Stimulated activated CD8-positive, alpha-beta memory T cell treated with anti-CD3 and anti-CD28 coated beads, Interleukin-12 subunit alpha, Interleukin-12 subunit beta, amount 100 ng/mL, for 24 hours (primary cell): ENCODE data around the gene MTMR3.
"Not testable (repeated sequence)": the region's sequence is repeated elsewhere in the genome, so short reads cannot be mapped to it uniquely, and the experiment has no call there.

Experiments used
- DNase-seq: peaks from one replicate; pipeline ENCODE4 v3.0.0-alpha.2; 2020; ENCODE audit errors: extremely low read depth

Gene MTMR3

DNA sequence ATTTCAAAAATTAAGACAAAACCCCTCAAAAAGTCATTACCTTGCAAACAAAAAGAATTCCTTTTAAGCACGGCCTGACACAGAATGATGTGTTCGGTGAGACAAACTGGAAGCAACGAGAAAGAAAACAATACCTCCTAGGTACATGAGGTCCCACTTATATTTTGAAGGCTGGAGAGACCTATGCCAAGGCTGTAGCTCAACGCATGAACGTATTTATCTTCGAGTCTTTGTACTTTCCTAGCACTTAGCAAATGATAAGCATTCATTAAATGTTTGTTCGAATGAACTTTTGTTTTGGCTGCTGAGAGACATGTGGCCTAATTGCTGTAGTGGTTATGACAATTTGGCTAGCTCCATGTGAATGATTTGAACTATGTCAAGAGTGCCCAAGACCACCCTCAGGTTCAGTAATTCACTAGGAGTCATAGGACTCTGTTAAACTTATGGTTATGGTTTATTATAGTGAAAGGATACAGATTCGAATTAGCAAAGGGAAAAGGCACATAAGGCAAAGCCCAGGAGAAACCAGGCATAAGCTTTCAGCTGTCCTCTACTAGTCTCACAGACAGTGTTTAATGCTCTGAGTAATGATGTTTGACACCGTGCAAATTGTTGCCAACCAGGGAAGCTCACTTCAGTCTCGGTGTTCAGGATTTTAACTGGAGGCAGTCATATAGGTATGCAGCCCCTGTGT is 171.2 kb downstream of the MTMR3 start:
- DNase-seq = no peak

DNA sequence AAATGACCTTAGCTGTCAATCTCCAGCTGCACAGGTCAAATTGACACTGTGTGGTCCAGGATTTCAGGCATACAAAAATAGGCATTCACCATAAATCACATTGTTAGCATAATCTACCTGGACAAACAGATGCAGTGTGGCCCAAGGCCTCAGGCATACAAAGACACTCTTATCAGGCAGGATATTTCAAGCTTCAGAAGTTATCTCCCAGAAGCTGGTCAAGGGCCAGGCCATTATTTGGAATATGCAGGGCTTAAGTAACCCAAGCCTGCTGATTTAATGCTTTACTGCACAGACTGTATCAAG is 171.7 kb downstream of the MTMR3 start:
- DNase-seq = no peak

DNA sequence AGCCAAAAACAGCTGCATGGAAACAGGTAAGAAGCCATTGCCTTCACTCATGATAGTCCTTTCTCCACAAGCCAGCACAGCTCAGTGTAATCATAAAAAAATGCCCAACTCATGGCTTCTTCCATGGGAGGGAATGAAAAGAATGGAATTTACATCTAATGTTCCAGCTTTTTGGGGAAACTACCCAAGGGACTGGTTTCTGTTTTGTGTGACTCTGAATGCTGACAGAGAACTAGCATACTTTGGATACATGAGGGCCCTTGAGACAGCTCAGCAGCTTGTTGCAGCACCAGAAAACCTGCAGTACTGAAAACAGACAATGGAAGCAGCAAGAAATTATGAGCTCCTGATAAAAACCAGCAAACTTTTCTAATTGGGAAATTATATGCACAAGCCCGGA is 173.0 kb downstream of the MTMR3 start:
- DNase-seq = no peak

- DNase-seq = no peak
Measured at GRCh38 chr22:30057375-30057774, 174.4 kb downstream of the MTMR3 start.

- not testable (repeated sequence) for DNase-seq
Measured at GRCh38 chr22:30059346-30060020, 176.5 kb downstream of the MTMR3 start.

- not testable (repeated sequence) for DNase-seq
Measured at GRCh38 chr22:30061094-30061493, 178.1 kb downstream of the MTMR3 start.

DNA sequence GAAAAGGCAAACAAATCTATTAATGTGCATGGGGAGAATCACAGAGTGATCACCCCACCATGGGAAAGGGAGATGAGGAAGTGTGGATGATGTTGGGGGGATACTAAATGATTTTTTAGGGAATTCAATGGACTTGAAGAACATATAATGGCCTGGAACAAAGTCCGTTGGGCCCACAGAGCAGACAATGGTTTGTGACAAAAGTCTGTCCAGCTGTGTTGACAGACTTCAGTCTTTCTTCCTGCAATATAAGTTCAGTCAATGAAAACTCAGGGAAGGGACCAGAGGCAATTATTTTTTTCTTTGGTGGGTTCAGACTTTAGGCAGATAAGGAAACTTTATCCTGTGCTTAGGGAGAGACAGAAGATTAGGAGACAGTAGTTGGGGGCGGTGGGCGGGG is 179.3 kb downstream of the MTMR3 start:
- no peak for DNase-seq

GRCh38 chr22:30062950-30063349 is 180.0 kb downstream of the MTMR3 start:
- no peak for DNase-seq

GRCh38 chr22:30064172-30064571 is 181.2 kb downstream of the MTMR3 start:
- no peak for DNase-seq

- DNase-seq = no peak
Measured at GRCh38 chr22:30073743-30074142, 190.8 kb downstream of the MTMR3 start.

DNA sequence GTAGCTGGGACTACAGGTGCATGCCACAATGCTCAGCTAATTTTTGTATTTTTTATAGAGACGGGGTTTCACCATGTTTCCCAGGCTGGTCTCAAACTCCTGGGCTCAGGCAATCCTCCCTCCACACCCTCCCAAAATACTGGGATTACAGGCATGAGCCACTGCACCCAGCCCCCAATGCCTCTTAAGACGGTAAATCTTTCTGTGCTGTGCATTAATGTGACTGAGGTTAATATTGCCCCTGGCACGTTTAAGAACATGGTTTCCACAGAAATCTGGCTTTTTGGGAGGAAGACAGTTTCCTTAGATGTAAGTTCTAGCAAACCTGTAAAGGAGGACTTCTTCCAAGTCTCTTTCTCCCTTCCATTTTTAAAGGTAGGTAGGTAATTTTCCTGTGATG is 191.2 kb downstream of the MTMR3 start:
- DNase-seq = no peak

DNA sequence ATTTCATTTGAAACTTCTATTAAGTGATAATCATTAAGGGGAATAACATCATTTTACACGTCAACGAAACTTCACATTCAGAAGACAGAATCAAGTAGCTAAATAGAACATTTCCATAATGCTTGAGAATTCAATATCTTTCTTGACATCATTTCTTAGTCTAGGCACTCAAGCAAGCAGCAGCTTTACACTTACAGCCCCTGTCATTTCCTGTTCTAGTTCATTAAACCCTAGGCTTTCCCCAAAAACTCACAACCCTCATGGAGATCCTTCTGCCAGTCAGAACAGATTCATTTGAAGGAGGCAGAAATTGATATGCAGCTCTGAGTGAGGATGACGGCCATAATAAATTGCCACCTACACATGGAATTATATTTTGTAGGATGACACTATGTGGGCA is 192.0 kb downstream of the MTMR3 start:
- DNase-seq = no peak

GRCh38 chr22:30077279-30077880 is 194.4 kb downstream of the MTMR3 start:
- no peak for DNase-seq

DNA sequence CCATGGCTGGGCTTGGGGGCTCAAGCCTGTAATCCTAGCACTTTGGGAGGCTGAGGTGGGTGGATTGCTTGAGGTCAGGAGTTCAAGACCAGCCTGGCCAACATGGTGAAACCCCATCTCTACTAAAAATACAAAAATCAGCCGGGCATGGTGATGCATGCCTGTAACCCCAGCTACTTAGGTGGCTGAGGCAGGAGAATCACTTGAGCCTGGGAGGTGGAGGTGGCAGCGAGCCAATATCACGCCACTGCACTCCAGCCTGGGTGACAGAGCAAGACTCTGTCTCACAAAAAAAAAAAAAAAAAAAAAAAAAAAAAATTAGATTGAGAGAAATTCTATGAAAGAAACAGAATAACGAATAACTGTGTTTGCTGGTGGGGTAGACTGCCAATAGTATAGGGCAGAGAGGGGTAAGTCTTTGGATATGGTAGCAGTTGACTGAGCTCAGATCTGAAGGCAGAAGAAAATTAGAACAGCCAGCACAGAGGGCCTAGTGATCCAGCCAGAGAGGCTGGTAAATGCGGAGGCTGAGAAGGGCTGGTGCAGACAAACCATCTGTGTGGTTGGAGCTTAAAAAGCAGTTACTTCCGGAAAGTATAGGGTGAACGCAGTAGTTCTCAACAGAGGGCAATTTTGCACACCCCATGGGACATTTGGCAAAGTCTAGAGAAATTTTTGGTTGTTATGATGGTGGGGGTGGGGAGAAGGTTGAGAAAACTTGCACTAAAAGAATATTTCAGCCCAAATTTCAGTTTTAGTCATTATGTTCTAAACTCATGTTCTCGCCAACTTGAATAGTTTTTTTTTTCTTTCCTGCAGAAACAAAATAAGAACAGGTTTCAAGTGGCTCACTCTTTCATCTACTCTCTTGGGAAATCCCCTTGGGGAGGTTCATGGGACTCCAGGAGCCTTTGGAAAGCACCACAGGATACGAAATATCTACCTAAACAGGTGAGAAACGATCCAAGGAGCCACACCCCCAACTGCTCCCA is 195.6 kb downstream of the MTMR3 start:
- no peak for DNase-seq

DNA sequence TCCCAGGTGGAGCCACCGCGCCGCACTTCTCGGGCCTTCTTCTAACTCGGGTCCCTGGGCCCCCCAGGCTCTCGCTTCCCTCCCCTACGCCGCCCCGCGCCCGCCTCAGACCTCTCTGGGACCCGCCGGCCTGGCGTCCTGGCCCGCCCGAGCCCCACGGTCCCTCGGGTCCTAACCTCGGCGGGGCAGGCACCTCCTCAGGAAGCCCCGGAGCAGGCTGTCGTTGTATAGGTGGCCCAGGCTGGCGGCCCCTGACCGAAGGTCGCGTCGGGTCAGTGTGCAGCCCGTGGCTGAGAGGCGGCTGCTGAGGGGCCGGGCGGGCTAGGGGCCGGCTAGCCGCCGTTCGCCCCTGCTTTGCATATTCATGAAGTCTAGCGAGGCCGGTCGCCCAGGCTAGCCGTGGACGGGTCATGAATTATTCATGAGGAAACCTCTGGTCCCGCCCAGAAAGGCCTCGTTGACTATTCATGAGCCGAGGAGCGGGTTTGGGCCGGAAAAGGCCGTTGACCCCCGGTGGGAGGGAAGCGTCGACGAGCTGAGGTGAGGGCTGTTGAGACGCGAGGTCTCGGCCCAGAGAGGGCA is 197.1 kb downstream of the MTMR3 start, which contains the start of gene HORMAD2:
Gene HORMAD2, plus strand, starts transcription at position 513 of the 582 bp plus-strand sequence. CDS start 13,489 bp downstream, outside the sequence.
- DNase-seq = no peak
